OCI-LY3 (cell line): ENCODE measurements around the gene ARL2BP.

Experiments used
- EZH2phosphoT487 ChIP-seq: fragments of 200-600 bp; shearing (Covaris generic); IDR thresholded peaks from 2 replicates; pipeline ENCODE4 v1.6.1; 2018; ENCODE audit warnings: antibody characterized with exemption, mixed run types, low read depth
- TF ChIP-seq, protein P1 (sequence below): fragments of 200-600, 300-600 bp; sonication (generic); IDR thresholded peaks from 2 replicates; pipeline ENCODE4 v1.5.1; 2014; ENCODE audit warnings: antibody characterized with exemption, low read length, low read depth

DNA sequence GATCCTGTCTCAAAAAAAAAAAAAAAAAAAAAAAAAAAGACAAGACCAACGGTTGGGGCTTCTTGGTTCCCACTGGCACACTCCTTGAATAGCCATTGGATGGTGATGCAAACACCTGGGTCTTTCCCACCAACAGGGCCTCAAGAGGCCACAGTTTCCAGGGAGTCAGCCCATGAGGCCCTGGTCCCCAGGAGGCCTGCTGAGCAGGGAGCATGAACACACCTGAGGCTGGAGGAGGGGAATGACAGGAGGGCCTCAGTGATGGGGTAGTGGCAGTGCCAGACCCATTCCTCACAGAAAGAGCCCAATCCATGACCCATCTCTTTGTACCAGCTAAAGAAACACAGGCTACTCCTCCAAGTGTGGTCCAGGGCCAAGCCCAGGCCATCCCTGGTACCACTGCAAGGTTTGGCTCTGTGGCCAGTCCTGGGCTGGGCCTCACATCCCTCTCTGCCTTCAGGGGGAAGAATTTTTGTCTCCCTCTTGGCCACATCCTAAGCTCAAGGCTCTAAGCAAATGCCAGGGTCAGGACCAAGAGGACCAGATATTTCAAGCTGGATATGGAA, 13.9 kb downstream of the ARL2BP start:
- no peak for TF ChIP-seq EZH2phosphoT487
- TF ChIP-seq, protein P1, sequence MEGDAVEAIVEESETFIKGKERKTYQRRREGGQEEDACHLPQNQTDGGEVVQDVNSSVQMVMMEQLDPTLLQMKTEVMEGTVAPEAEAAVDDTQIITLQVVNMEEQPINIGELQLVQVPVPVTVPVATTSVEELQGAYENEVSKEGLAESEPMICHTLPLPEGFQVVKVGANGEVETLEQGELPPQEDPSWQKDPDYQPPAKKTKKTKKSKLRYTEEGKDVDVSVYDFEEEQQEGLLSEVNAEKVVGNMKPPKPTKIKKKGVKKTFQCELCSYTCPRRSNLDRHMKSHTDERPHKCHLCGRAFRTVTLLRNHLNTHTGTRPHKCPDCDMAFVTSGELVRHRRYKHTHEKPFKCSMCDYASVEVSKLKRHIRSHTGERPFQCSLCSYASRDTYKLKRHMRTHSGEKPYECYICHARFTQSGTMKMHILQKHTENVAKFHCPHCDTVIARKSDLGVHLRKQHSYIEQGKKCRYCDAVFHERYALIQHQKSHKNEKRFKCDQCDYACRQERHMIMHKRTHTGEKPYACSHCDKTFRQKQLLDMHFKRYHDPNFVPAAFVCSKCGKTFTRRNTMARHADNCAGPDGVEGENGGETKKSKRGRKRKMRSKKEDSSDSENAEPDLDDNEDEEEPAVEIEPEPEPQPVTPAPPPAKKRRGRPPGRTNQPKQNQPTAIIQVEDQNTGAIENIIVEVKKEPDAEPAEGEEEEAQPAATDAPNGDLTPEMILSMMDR, result no peak
